ENCODE results near the gene FAM89A.
A peak's percentile ranks its signal among the peaks of the same experiment; 100 is the strongest.
"Not testable (repeated sequence)": the region's sequence is repeated elsewhere in the genome, so short reads cannot be mapped to it uniquely, and the experiment has no call there.

Gene FAM89A

DNA sequence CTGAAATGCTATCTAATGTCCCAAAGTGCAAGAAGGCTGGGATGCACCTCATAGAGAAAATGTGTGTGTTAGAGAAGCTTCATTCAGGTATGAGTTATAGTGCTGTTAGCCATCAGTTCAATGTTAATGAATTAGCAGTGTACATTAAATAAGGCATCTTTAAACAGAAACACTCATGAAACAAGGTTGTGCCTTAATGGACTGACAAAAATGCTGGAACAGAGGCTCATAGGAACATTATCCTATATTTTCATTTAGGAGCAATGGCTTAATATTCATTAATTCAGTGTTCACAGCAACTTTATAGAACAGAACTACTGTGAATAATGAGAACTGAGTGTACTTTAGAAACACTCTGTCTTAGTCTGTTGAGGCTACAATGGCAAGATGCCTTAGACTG, 15.2 kb upstream of the FAM89A start:
- no peak for DNase-seq (ENCODE audit: low spot score)

DNA sequence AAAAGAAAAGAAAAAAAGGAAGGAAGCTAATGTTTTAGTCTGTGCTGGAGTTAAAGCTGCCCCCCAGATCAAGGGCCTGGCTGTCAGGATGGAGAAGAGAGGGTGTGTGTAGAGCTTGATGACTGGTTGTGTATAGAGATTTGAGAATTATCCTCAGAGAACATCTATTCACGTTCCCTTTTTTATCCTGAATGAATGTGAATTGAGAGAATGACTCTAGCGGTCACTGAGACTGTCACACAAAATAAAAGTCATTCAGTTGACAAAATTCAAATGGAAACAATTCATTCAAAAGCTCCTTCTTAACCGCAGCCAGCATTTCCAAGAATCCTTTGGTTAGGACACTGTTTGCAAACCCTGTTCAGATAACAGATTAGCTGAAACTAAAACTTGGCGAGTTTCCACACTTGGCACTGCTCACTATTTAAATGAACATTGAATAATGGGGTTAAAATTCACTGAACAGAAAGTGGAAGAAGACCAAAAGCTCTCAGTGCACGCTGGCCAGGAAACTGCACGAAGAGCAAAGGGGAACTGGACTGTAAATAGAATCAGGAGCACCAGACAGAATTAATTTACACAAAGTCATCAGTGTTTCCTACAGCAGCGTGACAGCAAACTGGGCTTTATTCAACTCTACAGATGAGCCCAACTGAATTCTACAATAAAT, 13.6 kb upstream of the FAM89A start:
- no peak for DNase-seq (ENCODE audit: low spot score)

DNA sequence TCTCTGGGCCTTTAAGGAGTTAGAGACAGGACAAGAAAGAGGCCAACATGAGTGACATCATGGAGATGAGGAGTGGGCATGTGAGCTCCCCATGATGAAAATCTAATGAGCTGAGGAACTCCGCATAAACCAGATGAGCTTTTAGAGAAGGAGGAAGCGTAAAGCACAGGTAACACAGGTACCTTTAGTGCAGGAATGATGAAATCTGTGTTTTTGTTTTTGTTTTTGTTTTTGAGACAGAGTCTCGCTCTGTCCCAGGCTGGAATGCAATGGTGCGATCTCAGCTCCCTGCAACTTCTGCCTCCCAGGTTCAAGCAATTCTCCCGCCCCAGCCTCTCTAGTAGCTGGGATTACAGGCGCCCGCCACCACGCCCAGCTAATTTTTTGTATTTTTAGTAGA, 12.7 kb upstream of the FAM89A start:
- no peak for DNase-seq (ENCODE audit: low spot score)

DNA sequence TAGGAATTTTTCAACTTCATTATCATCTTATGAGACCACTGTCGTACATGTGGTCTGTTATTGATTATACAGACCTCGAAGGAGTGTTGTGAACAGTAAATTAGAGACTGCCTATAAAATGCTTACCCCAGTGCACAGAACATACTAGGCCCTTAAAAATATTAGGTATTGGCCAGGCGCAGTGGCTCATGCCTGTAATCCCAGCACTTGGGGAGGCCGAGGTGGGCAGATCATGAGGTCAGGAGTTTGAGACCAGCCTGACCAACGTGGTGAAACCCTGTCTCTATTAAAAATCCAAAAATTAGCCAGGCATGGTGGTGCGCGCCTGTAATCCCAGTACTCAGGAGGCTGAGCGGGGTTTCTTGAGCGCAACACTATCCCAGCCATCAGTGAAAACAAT, 10.9 kb upstream of the FAM89A start:
- DNase-seq (ENCODE audit: low spot score) = not testable (repeated sequence)

DNA sequence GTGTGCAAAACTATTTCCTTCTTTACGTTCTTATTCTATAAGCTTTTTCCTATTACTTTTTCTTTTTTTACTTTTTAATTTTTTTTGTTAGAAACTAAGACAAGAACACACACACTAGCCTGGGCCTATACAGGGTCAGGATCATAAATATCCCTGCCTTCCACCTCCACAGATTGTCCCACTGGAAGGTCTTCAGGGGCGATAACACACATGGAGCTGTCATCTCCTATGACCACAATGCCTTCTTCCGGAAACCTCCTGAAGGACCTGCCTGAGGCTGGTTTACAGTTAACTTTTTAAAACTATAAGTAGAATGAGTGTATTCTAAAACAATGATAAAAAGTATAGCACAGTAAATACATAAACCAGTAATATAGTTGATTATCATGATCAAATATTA, 10.3 kb upstream of the FAM89A start:
- DNase-seq (ENCODE audit: low spot score) = no peak

DNA sequence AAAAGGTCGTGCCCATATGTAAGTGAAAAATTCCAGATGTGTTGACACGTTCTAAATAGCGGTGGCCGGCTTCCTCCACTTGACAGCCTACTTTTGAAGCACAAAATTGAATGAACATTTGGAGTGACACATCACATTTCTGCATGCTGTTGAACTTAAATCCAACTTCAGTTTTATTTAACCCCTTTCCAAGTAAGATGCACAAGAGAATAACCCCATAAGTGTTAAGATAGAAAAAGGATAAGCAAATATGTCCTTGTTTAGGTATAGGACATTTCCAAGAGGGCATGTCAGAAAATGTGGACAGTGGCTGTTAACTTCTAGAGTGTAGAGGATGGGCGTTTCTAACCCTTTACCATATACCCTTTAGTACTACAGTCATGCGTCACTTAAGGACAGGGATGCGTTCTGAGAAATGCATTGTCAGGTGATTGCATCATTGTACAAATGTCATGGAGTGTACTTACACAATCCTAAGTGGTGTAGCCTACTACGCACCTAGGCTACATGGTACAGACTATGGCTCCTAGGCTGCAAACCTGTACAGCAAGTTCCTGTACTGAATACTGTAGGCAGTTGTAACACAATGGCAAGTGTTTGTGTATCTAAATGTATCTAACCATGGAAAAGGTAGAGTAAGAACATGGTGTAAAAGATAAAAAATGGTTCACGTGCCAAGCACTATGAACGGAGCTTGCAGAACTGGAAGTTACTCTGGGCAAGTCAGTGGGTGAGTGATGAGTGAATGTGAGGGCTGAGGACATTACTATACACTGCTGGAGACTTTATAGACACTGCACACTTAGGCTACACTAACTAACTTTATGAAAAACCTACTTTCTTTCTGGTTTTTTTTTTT, 9.3 kb upstream of the FAM89A start:
- DNase-seq (ENCODE audit: low spot score) = no peak

DNA sequence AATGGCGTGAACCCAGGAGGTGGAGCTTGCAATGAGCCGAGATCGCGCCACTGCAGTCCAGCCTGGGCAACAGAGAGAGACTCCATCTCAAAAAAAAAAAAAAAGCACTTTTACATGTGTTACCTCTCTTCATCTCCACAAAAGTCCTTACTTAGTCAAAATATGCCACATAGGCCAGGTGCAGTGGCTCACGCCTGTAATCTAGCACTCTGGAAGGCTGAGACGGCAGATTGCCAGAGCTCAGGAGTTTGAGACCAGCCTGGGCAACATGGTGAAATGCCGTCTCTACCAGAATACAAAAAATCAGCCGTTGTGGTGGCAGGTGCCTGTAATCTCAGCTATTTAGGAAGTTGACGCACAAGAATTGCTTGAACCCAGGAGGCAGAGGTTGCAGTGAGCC, 8.4 kb upstream of the FAM89A start:
- not testable (repeated sequence) for DNase-seq (ENCODE audit: low spot score)

DNA sequence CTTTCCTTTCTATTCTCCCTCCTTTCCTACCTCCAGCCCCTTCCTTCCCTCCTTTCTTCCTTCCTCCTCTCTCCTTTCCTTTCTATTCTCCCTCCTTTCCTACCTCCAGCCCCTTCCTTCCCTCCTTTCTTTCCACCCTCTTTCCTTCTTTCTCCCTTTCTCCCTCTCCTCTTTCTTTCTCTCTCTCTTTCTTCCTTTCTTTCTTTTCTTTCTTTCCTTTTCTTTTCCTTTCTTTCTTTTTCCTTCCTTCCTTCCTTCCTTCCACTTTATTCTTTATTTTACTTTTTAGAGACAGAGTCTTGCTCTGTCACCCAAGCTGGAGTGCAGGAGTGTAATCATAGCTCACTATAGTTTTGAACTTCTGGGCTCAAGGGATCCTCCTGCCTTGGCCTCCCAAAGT, 7.5 kb upstream of the FAM89A start:
- not testable (repeated sequence) for DNase-seq (ENCODE audit: low spot score)

DNA sequence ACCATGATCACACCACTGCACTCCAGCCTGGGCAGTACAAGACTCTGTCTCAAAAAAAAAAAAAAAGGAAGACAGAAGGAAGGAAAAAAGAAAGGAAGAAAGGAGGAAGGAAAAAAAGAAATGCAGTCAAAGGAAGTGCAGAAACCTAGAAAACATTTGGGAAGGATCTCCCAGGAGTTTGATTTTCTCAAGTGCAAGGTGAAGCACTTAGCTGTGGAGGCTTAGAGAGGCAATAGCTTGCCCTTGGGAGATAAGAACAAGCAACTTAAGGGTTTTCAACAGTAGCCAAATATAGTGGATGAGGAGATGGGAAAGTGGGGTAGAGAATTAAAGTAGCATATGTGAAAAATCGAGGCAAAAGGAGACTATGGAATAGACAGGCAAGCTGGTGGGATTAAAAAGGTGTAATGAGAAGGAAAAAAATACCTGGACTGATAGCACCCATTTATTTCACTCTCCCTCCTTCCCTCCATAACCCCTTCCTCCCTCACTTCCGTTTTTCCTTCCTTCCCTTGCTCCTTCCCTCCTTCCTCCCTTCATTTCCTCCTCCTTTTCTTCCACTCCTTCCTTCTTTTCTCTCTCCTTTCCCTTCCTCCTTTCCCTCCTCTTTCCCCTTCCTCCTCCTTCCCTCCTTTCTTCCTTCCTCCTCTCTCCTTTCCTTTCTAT, 6.8 kb upstream of the FAM89A start:
- no peak for DNase-seq (ENCODE audit: low spot score)

DNA sequence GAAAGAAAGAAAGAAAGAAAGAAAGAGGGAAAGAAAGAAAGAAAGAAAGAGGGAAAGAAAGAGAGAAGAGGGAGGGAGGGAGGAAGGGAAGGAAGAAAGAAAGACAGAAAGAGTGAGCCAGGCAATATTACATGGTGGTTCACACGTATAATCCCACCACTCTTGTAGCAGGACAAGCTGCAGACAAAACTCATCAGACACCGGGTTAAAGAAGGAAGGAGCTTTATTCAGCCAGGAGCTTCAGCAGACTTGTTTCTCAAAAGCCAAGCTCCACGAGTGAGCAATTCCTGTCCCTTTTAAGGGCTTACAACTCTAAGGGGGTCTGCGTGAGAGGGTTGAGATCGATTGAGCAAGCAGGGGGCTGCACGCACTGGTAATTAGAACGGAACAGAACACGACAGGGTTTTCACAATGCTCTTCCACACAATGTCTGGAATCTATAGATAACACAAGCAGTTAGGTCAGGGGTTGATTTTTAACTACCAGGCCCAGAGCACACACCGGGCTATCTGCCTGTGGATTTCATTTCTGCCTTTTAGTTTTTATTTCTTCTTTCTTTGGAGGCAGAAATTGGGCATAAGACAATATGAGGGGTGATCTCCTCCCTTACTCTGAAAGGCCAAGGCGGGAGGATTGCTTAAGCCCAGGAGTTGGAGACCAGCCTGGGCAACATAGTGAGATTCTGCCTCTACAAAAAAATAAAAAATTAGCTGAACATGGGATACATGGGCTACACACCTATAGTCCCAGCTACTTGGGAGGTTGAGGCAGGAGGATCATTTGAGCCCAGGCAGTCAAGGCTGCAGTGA, 6.1 kb upstream of the FAM89A start:
- DNase-seq (ENCODE audit: low spot score) = not testable (repeated sequence)

DNA sequence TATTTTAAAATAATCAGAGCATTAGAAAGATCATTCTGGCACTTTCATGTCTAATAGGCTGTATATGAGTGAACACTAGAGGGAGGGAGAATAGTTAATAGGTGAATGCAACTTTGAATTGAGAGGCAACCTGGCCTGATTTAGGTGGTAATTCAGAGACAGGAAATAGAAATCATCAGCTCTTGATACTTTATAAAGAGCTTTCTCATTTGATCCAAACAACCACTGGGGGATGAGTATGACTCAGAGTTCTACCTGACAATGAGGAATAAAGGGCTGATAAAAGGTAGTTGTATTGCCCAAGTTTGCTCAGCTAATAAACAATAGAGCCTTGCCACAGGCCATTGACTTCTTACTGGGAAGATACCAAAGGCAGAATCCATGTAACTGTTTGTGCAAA, 5.2 kb upstream of the FAM89A start:
- peak; percentile 23 for DNase-seq (ENCODE audit: low spot score)

DNA sequence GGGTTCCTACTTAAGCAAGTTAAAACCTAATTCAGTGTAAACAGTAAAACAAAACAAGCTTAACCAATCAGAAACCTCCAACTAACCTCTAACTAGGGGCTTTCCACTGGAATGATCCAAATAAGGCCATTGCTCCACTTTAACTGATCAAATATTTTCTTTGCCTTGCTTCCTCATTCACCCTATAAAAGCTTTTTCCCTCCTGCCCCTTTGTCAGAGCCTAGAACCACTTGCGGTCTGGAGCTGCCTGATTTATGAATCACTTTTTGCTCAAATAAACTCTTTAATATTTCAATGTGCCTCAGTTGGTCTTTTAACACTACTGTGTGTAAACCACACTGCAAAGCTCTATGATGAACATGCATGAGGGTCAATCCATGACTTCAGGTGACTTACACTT, 4.5 kb upstream of the FAM89A start:
- no peak for DNase-seq (ENCODE audit: low spot score)

DNA sequence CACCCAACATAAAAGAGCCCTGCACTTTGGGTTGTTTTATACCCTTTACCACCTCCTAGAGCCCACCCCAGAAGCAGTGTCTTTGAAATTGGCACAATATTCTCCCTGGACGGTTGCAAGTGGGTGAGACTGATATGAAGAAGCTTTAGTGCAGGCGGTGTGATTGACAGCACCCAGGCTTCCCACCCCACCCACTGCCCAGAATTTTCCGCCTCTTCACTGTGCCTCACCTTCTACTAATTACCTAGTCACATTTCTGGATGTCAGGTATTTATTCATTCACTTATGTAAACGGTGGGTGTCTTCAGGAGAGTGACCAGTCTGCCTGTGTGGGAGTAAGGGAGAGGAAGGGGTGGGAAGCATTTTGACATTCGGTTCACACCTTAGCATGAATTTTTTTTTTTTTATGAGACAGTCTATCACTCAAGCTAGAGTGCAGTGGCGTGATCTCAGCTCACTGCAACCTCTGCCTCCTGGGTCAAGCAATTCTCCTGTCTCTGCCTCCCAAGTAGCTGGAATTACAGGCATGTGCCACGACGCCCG, 1.7 kb upstream of the FAM89A start:
- DNase-seq (ENCODE audit: low spot score) = no peak

DNA sequence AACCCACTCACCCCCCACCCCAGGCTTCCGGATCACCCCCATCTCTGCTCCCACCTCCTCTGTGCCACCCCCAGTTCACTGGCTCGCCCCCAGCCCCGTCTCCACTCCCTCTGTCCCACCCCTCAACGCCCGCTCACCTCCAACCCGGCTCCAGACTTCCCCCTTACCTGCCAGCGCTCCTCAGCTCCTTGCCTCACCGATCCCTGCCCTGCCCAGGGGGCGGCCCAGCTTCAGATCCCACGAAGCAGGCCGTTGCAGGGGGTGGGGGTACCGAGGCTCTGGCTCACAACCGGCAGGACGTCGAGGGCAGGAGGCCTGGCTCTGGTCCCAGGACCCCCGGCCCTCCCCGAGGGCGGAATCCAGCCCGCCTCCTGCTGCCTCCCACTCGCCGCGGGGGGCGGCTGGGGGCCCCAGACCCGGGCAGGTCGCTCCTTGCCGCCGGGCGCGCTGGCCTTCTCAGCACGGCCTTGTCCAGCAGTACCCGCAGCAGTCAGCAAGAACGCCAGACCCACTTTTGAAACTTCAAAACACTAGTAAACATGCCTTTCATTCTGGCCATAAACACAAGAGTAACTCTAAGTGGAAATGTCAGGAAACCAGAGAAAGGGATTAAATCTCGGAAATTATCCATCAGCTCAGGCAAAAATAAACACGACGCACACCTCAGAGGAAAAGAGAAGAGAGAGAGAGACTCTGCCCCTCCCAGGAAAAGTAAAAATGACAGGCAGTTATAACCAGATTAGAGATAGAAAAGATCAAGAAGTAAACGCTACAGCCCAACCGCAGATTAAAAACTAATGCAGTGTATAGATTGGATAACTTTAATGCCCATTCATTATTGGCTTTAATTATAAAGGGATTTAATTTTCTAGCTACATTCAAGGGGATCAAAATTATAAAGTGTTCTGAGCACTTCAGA, 1.0 kb upstream of the FAM89A start:
- no peak for DNase-seq (ENCODE audit: low spot score)

DNA sequence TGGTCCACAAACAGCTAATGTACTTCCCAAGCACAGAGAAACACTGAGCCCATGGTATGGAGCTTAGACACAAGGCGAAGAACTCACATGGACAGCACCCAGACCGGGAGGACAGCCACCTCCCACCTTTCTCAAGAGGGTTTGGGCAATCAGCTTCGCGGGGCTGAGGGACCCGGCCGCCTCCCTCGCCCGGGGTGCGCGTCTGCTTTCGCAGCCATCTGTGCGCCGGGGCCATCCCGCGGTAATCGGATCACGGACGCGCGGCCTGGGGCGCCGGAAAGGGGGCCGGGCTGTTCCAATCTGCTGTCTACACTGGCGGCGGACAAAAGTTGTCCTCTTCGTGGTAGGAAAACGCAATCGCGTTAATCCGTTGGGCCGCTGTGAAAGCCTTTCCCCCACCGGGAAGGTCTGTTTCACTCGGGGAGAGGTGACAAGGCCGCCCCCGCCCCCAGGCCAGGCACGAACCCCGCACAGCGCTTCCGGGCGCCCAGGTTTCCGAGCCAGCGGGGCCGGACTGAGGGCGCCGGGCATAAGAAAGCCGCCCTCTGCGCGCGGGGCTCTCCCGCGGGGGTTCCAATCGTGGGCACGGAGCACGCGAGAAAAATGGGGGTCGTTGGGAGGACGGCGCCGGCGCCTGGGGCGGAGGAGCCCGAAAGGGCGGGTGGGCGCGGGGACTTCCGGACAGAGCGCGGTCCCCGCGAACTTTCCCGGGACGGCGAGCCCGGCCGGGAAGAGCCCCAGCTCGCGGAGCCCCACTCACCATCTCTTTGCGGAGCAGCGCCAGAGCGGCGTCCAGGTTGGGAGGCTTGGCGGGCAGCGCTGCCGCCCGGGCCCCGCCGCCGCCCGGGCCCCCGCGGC, 664 bp downstream of the FAM89A start:
- peak; percentile 41 for DNase-seq (ENCODE audit: low spot score)

DNA sequence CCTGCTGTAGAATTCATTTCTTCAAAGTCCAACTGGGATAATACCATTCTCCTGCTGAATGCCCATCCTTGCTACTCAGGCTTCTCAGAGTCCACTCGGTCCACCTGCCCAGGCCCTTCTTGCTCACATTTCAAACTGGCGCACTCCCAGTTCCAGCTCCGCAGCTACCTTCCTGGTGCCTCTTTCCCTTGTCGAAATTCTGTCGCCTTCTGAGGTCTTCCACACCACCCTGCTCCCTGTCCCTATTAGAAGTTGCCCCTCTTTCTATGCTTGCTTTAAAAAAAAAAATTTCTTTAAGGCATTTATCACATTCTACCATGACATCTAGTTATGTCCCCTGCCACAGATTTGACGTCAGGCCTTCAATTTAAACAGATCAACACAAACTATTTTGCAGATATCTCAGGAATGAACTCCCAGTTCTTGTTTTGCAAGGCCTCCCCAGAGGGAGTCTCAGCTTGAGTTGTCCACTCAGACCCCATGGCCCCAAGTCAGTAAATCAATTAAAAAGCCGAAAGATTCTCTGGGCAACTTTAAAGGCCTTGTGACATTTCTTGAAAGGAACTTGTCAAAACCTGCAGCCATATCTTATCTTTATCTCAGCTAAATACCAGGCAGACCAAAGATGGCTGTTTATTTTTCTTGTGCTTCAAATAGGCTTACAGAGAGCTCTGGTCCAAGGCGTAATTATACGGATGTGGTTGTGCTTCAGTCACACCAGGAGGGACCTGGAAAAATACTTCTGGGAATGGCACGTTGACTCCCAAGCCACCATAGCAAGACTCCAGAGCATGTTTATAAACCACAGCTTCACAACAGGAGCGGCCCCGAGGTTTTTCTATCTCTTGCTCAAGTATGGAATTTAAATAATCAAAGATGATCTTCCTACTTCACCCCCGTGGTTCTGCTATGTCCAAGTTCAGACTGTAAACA, 2.2 kb downstream of the FAM89A start:
- DNase-seq (ENCODE audit: low spot score) = no peak

DNA sequence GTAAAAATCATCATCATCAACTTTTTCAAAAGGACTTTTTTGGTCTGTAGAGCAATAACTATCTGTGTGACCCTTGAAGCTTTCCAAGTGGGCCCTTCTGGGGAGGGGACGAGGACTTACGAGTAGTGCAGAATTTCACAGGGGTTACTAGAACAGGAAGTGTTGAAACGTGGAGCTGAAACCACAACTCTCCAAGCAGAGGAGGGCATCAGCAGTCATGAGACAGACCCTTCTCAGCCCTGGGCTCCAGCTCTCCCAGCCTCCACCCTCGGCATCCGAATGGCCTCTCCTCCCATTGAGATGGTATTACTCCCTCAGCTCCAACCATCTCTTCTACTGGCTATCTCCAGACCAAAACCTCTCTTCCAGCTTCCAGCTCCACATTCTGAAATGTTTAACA, 3.6 kb downstream of the FAM89A start:
- no peak for DNase-seq (ENCODE audit: low spot score)

DNA sequence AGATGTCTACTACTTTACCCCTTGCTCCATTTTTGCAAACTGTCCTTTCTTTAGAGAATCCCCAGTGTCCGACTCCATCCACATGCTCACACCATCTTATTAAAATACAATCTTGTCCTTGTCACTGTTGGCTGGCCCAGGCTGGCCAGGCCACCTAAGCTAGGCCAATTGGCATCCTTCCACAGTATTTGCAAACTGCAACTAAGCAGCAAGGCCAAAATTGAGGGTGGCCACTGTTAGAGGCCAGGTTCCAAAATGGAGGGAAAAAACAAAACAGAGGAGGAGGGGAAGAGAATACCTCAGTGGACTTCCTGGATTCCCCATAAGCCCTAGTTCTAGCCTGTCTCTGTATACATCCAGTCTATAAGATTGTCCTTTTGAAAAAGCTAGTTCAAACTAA, 4.3 kb downstream of the FAM89A start:
- no peak for DNase-seq (ENCODE audit: low spot score)

DNA sequence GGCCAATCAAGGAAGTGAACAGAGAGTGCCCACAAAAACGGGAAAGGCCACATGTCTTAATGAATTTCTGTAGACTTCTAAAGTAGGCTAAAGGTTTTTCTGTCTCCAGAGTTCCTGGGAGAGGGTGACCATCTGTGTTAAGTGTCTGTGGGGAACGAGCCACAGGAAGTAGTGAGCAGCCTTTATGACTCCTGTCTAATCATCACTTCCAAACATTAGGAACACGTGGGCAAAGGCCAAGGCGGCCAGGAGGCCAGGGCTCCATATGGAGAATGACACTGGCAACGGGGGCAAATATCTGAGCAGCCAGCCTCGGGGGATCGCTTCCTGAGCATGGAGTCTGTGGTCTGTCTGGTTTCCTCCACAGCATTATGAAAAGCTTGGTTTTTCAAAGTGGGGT, 7.1 kb downstream of the FAM89A start:
- DNase-seq (ENCODE audit: low spot score) = no peak

Data from SW480 (cell line).